Superior temporal gyrus (tissue), 1 donor: ENCODE results near the gene MC5R.
A peak's percentile ranks its signal among the peaks of the same experiment; 100 is the strongest.

ENCODE experiments used
- DNase-seq: peaks from one replicate; pipeline ENCODE4 v3.0.0-alpha.2; 2016; ENCODE audit errors: extremely low spot score

Gene MC5R

DNA sequence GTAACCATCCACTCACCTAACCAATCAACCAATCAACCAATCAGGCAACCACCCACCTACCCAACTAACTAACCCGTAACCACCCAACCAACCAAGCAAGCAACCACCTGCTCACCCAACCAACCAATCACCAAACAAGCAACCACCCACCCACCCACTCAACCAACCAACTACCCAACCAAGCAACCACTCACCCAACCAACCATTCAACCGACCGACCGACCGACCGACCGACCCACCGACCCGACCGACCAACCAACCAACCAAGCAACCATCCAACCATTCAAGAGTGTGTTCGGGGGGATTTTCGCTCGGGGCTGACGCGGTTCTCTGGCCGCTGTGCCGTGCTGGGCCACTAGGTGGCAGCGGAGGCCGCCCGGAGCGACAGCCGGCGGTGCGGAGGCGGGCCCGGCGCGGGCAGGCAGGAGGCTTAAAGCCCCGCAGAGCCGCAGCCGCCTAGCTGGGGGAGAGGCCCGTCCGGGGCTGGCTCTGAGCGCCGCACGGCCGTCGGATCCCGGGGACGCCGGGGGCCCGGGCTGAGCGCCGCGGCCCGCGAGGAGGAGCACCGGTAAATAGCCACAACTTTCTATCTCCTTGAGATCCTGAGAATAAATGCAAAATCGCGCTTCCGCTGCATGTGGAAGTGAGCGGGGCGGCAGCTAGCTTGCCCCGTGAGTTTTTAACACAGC lies at the start of gene MC5R:
TSS of gene MC5R (plus strand) at position 443 of the 689 bp plus-strand sequence. CDS start 1,617 bp downstream, outside the sequence.
- DNase-seq = peak; percentile 66

DNA sequence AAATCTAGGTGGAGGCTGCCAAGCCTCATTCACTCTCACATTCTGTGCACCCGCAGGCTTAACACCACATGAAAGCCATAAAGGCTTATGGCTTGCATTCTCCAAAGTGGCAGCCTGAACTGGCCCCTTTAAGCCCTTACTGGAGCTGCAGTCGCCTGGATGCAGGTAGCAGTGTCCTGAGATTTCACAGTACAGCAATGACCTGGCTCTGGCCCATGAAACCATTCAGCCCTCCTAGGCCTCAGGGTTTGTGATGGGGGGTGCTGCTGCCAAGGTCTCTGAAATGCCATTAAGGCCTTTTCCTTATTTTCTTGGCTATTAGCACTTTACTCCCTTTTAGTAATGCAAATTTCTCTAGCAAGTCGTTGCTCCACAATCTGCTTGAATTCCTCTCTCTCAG lies 48.9 kb upstream of the MC5R start:
- DNase-seq = no peak

DNA sequence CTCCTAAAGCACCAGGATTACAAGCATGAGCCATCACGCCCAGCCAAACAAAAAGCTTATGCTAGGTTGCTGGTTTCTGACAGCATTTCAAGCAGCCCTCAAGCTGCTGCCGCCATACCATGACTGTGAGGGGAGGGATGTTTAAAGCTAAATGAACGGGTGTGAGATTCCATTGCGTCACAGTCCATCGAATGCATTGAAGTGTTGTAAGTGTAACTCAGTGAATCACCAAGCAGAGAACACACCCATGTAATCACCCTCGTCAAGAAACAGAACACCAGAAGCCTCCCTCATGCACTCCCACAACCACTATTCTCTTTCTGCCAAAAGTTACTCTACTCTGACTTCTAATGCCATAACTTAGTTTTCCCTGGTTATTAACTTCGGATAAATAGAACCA lies 32.8 kb upstream of the MC5R start:
- DNase-seq = no peak

DNA sequence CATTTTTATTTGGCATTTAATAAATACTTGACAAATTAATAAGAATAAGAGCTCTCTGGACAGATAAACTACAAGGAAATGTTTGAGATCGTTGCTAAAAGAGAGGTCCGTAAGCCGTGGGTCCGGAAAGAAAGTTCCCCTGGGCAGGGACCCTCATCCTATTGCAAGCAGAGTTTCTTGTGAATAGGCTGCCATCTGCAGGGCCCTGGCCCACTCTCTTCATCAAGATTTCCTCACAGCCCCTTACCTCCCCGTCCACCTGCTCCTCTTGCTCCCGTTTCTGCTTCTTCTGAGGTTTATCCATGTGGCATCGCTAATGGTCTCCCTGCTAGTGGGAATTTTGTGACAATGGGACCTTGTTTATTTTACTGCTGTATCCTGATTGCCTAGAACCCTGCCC lies 30.1 kb upstream of the MC5R start:
- no peak for DNase-seq

DNA sequence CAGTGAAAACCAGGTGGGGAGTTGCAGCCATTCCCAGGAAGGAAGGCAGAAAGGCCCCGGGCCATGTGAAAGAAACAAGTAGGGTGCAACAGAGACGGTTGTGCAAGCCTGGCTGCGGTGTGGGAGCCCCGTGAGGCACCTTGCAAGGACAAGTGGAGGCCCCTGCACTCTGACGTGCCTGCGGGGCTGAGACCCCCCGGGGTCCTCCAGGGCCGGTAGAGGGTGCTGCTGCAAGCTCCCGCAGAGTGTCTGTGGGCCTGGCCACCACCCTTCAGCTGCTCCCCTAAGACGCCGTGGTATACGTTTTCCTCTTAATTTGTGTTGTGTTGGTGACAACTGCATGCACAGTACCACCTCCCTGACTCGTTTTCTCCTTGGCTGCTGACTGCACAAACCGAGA lies 27.4 kb upstream of the MC5R start:
- DNase-seq = no peak

DNA sequence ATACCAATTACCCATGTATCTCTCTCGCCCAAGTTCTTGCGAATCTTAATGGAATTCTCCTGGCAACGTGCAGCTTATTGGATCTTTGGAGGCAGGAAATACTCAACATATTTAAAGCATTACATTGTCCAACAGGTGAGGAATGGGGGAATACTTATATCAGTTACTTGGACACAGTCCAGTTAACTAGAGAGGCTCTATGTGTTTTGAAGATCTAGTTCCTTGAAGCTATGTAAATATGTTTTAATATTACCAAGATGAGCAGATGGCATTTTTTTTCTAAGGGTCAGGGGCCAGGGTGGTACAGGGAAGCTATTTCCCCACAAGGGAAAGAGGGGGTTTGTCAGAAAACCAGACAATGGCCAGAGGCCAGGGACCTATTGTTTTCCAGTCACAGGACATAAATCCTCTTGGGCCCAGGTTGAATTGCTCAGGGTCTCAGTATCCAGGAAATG lies 26.8 kb upstream of the MC5R start:
- DNase-seq = no peak

DNA sequence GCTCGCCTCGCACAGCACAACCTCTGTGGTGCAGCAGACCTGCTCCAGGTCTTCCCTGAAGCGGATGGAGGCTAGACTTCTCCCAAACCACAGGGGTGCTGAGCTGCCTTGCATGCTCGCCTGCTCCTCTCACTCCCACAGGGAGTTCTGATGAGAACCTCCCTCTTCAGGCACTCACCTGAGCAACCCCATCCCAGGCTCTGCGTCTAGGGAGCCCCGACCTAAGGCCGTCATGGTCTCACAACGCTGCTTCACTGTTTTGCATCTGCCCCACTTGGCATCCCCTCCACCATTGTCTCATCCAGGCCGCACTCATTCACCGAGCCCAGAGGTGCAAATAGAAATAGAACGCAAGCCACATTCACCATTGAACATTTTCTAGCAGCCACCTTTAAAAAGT lies 24.6 kb upstream of the MC5R start:
- no peak for DNase-seq

DNA sequence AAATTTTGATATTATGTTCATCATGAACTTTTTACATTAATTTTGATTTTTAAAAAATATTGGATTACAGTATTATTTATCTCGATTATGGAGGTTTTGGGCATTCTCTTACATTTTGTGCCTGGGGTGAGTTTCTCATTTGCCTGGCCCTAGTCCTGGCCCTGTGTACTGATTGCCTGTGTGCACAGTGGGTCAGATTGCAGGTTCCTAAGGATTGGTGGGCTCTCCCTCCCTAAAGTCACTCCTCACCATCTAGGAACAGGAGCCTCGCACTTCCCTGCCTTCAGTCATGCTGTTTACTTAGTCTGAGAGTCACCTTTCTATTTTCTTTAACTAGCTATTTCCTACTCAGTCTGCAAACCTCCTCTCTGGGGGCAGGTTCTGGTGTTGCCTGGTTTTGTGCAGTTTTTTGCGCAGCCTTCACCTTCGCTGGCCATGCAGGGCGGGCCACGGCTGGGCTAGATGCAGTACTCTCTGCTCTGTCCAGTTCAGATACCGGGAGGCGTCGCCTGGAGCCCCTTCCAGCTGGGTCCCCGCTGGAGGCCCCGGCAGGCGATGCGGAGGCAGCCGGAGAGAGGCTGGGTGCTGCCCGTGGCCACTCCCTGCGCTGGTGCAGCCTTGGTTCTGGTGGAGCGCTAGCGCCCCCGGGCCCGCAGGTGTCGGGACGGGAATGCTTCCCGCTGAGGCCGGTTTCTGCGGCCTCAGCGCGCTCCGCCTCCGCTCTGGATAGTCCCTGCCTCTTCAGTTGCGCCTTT lies 23.3 kb upstream of the MC5R start:
- DNase-seq = peak; percentile 69

DNA sequence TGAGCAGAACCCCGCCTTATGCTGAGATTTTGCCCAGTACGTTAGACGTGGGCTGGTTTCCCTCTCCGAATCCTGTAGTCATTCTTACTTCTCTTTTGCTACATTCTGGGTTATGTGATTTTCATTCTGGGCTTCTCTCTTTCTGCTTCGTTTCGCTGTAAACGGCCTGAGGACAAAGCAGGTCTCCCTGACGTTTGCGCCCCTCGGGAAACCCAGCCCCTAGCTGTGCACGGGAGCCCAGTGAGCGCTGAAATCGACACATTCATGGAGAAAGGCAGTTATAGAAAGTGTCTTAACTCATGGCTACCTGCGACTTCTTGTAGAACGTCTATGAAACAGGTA lies 22.7 kb upstream of the MC5R start:
- DNase-seq = no peak

DNA sequence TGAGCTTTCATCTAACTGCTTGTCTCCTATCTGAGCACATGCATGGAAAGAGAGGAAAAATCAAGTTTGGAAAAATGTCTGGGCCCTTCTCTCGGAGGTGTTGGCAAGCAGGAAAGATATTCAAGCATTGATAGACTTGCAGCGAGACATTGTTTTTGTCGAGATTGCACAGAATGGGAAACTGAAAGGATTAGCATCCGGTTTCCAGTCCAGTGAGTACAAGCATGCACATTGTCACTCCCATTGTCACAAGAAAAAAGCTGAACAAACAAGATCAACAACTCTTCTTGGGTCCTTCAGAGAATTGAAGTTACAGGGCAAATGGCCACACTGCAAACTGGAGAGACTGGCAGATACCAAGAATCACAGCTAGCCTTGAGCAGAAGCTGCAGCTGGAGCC lies 19.6 kb upstream of the MC5R start:
- DNase-seq = no peak

DNA sequence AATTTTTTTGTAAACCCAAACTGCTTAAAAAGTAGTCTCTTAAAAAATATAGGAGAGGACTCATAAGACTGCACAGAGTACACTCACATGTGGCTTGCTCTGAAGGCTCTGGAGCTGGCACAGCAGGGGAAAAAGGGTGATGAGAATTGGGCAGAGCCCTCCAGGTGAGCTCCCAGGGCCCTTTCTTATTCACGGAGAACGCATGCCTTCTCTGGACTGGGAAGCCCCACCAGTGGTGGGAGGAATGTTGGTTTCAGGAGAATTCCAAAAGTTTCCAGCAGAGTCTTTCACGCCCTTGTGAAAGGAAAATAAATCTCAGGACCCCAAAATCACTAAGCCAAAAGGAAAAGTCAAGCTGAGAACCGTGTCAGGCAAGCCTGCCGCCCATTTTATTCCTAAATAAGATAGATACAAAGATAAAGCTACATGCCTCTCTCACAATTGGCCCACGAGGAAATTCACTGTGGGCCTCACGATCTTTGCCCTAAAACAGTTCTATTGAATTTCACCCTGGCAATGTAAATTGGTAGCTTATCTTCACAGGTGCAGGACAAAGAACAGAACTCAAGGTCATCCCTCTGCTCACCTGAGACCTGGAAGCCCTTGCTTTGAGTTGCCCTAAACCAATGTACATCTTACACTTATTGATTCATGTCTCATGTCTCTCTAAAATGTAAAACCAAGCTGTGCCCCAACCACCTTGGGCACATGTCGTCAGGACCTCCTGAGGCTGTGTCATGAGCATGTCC lies 15.5 kb upstream of the MC5R start:
- no peak for DNase-seq

DNA sequence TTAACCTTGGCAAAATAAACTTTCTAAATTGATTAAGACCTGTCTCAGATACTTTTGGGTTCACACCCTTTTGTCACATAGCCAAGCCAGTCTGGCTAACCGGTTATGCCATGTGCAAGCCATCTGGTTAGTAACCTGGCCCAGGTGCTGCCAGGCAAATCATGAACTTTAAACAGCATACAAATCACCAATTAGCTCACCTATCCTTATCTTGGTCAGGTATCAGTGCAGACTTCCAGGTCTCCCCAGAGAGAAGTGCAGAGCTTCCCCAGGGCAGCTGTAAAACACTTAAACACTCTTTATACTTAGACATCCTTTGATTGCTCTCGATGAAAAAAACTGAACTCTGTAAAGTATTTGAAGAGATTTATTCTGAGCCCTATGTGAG lies 14.9 kb upstream of the MC5R start:
- no peak for DNase-seq

DNA sequence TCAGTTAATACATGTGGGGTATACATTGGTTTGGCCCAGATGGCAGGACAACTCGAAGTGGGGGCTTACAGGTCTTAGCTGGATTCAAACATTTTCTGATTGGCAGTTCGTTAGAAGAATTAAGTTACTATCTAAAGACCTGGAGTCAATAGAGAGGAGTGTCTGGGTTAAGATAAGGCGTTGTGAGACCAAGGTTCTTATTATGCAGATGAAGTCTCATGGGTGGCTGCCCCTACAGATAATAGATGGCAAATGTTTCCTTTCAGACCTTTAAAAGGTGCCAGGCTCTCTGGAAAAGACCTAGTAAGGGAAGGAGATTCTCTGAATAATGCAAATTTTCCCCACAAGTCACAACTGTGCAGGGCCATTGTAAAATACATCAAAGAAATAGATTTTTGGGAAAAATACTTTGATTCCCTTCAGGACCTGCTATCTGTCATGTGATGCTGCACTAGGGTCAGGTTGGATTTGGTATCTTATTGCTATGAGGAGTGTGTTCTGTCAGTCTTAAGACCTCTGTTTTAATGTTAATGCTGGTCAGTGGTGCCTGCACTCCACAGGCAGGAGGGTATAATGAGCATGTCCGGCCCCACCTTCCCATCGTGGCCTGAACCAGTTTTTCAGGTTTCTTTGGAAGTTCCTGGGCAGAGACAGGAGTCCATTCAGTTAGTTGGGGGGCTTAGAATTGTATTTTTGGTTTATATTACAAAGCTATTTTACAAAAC lies 14.3 kb upstream of the MC5R start:
- DNase-seq = no peak

DNA sequence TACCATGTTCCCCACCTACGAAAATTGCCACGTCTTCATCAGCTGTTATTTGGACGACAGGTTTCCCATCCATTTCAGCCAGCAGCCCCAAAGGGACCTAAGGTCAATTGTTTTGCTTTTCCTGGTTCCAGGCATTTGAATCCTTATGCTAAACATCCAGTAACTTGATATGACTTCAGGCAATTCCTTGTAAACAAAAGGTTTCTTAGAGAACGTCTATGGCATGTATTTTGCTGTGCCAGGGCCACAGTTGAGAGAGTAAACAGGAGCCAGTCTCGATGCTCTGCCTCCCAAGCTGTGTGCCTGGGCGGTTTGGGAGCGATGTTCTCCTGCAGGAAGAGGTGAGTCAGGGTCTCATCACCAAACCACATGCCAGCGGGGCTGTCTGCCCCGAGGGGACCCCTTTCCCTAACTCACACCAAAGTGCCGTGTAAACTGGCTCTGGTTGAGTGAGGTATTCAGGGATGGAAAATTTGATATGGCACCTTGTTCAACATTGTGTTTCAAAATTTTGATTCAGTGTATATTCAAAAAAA lies 12.9 kb upstream of the MC5R start:
- DNase-seq = no peak

DNA sequence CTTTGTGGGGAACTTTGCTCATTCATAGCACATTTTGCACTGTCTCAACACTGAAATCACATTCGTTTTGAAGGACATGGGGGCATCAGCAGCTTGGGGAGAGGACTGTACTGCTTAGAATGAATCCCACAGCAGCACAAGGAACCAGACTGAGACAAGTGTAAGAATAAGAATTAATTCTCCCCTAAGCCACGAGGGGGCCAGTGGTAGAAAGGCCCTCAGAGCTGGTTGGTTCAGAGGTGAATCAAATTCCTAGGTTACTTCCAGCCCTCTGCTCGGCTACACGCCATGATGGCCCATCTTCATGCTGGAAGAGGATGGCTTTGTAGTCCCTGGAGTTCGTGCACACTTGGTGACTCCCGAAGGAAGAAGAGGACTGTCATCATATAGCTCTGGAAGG lies 12.0 kb upstream of the MC5R start:
- DNase-seq = no peak

DNA sequence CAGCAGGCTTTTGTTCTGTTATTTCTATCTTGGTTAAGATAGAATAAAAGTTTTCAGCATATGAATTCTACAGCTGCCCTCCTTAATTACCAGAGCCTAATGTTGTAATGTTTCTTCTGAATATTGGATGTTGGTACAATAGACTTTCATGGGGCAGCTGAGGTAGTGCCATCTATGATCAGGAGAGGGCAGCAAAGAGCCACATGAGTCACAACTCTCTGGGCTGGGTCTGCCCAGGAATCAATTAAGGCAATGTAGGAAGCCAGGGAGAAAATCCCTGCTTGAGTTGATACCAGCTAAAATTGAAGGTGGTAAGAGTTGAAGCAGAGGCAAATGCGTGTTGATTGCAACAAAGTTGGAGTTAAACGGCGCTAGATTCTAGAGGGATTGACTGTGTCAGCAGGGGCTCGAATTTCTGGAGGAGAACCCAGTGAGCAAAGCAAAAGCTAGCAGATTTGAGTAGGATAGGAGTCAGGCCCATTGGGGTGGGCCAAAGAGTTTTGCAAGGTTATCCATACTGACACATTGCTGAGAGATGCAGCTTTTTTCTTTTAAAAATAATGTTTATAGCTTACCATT lies 10.6 kb upstream of the MC5R start:
- DNase-seq = peak; percentile 86

DNA sequence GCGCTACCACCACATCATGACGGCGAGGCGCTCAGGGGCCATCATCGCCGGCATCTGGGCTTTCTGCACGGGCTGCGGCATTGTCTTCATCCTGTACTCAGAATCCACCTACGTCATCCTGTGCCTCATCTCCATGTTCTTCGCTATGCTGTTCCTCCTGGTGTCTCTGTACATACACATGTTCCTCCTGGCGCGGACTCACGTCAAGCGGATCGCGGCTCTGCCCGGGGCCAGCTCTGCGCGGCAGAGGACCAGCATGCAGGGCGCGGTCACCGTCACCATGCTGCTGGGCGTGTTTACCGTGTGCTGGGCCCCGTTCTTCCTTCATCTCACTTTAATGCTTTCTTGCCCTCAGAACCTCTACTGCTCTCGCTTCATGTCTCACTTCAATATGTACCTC lies 2.3 kb downstream of the MC5R start:
- no peak for DNase-seq

DNA sequence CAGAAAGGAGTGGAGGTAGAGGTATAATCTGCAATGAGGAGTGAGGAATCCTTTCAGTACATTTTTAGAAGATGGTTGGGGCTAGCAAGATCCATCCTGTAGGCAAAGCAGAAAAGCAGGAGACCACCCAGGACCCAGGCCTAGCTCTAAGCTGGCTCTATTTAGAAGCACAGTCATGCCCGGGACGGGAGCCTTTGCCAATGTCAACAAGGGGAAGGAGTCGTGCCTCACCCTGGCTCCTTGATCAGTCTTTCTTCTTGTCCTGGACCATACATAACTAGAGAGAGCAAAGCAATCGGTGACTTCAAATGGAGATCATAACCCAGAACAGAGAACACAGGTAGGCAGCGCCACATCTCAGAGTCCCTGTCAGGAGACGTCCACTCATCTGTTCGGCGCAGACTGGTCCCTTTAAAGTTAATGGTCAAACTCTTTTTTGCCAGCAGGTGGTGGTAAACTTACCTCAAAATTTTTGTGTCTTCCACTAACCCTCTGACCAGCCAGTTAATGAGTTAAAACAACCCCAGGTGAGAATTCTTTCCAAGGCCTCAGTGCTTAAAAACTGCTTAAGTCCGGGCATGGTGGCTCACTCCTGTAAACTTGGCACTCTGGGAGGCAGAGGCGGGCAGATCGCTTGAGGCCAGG lies 8.0 kb downstream of the MC5R start:
- DNase-seq = no peak

DNA sequence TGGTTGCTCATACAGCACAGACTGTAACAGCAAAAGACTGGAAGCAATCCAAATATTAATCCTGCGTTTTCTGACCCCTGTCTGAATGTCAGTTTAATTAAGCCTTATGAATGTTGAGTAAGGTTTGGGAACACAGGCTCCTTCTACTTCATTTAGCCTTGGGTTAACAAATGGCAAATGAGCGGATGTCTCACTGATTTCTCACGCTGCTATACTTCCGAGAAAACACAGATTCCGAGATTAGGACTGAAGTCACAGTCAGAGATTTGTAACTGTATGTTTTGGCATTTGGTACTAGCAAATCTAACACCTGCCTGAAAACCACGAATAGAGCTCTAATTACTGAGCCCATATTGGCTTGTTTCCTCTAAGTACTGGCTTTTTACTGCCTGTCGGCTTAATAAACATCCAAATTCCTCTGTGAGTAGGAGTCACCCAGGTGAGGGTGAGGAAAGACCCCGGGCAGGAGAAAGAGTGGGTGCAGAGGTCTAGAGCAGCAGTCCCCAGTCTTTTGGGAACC lies 10.6 kb downstream of the MC5R start:
- no peak for DNase-seq

DNA sequence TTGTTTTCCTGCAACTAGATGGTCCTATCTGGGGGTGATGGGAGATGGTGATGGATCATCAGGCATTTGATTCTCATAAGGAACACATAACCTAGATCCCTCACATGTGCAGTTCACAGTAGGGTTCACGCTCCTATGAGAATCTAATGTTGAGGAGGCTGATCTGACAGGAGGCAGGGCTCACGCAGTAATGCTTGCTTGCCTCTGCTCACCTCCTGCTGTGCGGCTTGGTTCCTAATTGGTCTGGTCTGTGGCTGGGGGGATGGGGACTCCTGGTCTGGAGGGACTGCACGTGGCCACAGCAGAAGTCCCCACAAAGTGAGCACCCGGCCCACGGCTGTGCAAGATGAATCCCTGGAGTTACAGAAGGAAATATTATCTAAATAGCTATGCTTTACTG lies 11.3 kb downstream of the MC5R start:
- no peak for DNase-seq

DNA sequence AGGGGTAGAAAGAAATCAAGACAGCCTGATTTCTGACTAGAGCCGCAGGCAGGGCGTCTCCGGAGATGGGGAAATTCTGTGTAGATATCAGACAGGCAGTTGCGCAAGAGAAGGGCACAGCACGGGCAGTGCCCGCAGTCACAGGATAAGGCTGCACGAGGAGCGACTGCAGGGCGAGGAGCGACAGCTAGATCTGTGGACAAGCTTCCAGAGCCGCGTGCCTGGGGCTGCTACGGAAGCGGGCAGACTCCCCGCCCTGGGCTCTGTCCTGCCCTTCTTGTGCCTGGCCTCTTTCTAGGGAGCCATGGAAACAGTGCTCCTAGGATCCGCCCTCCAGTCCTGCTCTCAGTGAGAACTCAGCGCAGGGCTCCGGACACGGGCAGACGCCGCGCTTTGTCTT lies 12.6 kb downstream of the MC5R start:
- DNase-seq = no peak
